Vagina (tissue), 2 donors: Measurements from ENCODE around the gene RORC. TPM values are rescaled to one million over a fixed set of nuclear protein-coding genes. Genes with fewer than 3 reads are reported as not detected.
A peak's percentile ranks its signal among the peaks of the same experiment; 100 is the strongest.

Source experiments
- DNase-seq, 2 donors: peaks; one replicate each; pipeline ENCODE4 v3.0.0-alpha.2; 2017; ENCODE audit errors: extremely low spot score in 2 of 2
- H3K27ac ChIP-seq: fragments of 200-600 bp; sonication (generic); one replicate; pipeline ENCODE4 v1.5.1; 2019
- H3K27me3 ChIP-seq: fragments of 200-600 bp; sonication (generic); one replicate; pipeline ENCODE4 v1.5.1; 2019
- H3K36me3 ChIP-seq, 2 donors: fragments of 200-600 bp; sonication (generic); one replicate each; pipeline ENCODE4 v1.5.1; 2017 to 2019
- H3K4me1 ChIP-seq: fragments of 200-600 bp; sonication (generic); one replicate; pipeline ENCODE4 v1.5.1; 2019
- H3K4me3 ChIP-seq, 2 donors: fragments of 200-600 bp; sonication (generic); 1 replicate in 1 of 2; 2 replicates in 1 of 2; pipeline ENCODE4 v1.5.1; 2016 to 2019
- H3K9me3 ChIP-seq: fragments of 200-600 bp; sonication (generic); one replicate; pipeline ENCODE4 v1.5.1; 2019
- POLR2A ChIP-seq, 2 donors: fragments of 450-650 bp; IDR thresholded peaks; one replicate each; pipeline ENCODE4 v1.6.1; 2017; ENCODE audit warnings: antibody characterized with exemption in 2 of 2, mild to moderate bottlenecking in 2 of 2, moderate library complexity in 2 of 2
- POLR2AphosphoS5 ChIP-seq, 2 donors: sonication (generic); formaldehyde crosslinking; IDR thresholded peaks; one replicate each; pipeline ENCODE4 v1.9.0; 2017; ENCODE audit warnings: antibody characterized with exemption in 2 of 2, mild to moderate bottlenecking in 2 of 2, low read depth in 1 of 2; ENCODE audit not compliant: insufficient read depth in 1 of 2
- intact Hi-C: fragments of 100-400 bp; cut with DNase I; formaldehyde crosslinking; loops from one replicate; pipeline ENCODE4 v1.15.1; 2023
- total RNA-seq: library from RNA; depleted of rRNA; stranded (reverse); fragments of >200 nt; gene quantifications from one replicate; pipeline ENCODE4 v1.2.3, GENCODE V29; 2016
- TF ChIP-seq, protein P1 (sequence below), 3 experiments: fragments of 450-650 bp in 2 of 3; fragments of 200-600 bp in 1 of 3; sonication (generic) in 1 of 3; IDR thresholded peaks; one replicate each; pipeline ENCODE4 v1.5.1; 2017 to 2019; ENCODE audit warnings: antibody characterized with exemption in 3 of 3, mild to moderate bottlenecking in 2 of 3, moderate library complexity in 2 of 3

RORC gene
- total RNA-seq, 1 donor from 2014 or later, result 8.1 TPM

DNA sequence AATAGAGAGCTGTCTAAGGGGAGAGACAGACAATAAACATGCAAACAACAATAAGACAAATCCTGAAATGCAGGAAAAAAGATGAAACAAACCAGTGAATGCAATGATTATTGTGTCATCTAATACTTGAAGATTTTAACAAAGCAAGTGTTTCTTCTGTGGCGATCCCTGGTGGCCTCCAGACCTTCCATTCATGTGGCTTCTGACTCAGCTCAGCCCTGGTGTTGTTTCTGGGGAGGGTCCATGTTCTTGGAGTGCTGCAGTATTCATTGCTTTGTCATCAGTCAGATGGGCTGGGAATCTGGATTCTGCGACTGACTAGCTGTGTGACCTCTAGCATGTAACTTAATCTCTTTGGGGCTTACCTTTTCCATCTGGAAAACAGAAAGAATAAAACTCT is 9.5 kb upstream of the RORC start:
- intact Hi-C loops, result no loop called here
- Histone ChIP-seq H3K36me3 (no peaks in the 10 kb centered on the region), H3K27me3 (no peaks in the 10 kb centered on the region), H3K4me3 (no peak overlapping the region), H3K27ac (no peak overlapping the region), H3K4me1 (peaks cover 26% of the 10 kb centered on the region), H3K9me3 (no peaks in the 10 kb centered on the region)
- TF ChIP-seq, protein P1, sequence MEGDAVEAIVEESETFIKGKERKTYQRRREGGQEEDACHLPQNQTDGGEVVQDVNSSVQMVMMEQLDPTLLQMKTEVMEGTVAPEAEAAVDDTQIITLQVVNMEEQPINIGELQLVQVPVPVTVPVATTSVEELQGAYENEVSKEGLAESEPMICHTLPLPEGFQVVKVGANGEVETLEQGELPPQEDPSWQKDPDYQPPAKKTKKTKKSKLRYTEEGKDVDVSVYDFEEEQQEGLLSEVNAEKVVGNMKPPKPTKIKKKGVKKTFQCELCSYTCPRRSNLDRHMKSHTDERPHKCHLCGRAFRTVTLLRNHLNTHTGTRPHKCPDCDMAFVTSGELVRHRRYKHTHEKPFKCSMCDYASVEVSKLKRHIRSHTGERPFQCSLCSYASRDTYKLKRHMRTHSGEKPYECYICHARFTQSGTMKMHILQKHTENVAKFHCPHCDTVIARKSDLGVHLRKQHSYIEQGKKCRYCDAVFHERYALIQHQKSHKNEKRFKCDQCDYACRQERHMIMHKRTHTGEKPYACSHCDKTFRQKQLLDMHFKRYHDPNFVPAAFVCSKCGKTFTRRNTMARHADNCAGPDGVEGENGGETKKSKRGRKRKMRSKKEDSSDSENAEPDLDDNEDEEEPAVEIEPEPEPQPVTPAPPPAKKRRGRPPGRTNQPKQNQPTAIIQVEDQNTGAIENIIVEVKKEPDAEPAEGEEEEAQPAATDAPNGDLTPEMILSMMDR (IDR thresholded peaks at IDR 0.05), result no peak
- TF ChIP-seq POLR2A (IDR thresholded peaks at IDR 0.05) (no peak), POLR2AphosphoS5 (IDR thresholded peaks at IDR 0.05; ENCODE audit: insufficient read depth in 1 of 2, low read depth in 1 of 2) (no peak)
- DNase-seq, result no peak

DNA sequence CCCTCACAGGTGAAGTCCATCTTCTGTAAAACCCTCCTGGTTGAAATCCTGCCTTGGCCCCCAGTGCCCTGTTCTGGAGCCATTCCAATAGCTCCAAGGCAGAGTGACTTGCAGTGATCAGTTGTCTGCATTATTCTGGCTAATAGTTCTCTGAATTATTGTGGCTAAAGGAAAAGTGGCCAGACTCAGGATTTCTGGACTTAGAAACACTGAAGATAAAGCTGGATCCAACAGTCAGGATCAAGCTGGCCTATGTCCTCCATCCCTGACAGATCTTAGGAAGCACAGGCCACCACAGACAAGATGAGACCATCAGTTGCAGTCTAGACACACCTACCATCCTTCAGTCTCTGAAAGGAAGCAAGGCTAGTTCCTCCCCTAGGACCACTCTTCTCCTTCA is 8.8 kb upstream of the RORC start:
- H3K36me3 ChIP-seq, result no peaks in the 10 kb centered on the region
- peak overlapping the region; percentile 39 for H3K27ac ChIP-seq
- H3K27me3 ChIP-seq, result no peaks in the 10 kb centered on the region
- peak overlapping the region; percentile 34 to 44 for H3K4me3 ChIP-seq
- TF ChIP-seq POLR2A (IDR thresholded peaks at IDR 0.05) (no peak), POLR2AphosphoS5 (IDR thresholded peaks at IDR 0.05; ENCODE audit: insufficient read depth in 1 of 2, low read depth in 1 of 2) (no peak)
- TF ChIP-seq, protein P1 (IDR thresholded peaks at IDR 0.05), result no peak
- peaks cover 26% of the 10 kb centered on the region for H3K4me1 ChIP-seq
- DNase-seq, result no peak
- no peaks in the 10 kb centered on the region for H3K9me3 ChIP-seq
- intact Hi-C loops, result no loop called here

DNA sequence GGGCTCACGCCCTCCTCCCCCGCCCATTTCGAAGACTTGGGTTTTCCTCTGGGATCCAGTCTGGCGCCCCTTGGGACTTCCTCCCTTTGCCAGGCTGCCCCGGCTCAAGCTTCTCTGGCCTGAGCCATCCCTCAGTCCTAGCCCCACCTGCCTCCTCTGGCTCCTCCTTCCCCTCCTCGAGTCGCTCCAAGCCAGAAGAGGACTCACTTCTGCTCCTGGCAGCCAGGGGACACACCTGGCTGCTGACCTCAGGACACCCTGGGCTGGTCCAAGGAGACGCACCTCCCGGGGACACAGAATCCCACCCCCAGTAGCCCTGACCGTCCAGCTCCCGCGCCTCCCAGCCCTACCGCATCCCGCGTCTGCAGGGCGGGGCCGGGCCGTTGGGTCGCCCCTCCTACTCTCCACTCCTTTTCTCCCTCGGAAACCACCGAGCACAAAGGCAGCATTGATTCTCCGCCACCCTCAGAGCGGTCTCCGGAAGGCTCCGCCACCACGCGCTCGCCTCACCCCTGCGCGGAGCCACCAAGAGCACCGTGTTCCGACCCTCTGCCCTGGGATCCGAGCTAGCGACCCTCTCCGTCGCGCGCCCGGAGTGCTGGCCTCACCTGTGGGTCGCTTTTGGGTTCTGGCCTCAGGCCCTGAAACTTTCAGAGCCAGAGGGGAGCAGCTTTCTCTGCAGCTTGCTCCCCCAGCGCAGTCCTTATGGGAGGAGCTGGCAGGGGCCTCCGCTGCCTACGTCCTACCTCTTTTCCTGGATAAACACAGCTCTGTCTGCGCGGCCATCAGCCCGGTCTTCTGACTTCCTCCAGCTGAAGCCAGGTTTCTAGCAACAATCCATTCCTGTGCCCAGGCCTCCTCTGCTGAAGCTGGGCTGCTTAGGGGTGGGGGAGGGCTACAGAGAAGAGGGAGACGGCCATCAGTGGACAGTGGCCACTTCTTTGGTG is 8.1 kb upstream of the RORC start, which contains the start of gene C2CD4D:
C2CD4D (minus strand) TSS at position 364 of the 947 bp plus-strand sequence. CDS start 831 bp downstream, outside the sequence.
- Histone ChIP-seq H3K27ac (peak within 1 kb of the TSS; percentile 39), H3K4me1 (peaks cover 26% of the 10 kb centered on the region), H3K9me3 (no peaks in the 10 kb centered on the region), H3K4me3 (peak within 1 kb of the TSS; percentile 34 to 51), H3K27me3 (no peaks in the 10 kb centered on the region), H3K36me3 (no peaks in the 10 kb centered on the region)
- intact Hi-C loops, result no loop called here
- no peak for DNase-seq
- TF ChIP-seq, protein P1 (IDR thresholded peaks at IDR 0.05), result no peak
- TF ChIP-seq POLR2A (IDR thresholded peaks at IDR 0.05) (no peak), POLR2AphosphoS5 (IDR thresholded peaks at IDR 0.05; ENCODE audit: insufficient read depth in 1 of 2, low read depth in 1 of 2) (peak in 1 of 2 donors; percentile 65)

- TF ChIP-seq POLR2A (IDR thresholded peaks at IDR 0.05) (no peak), POLR2AphosphoS5 (IDR thresholded peaks at IDR 0.05; ENCODE audit: insufficient read depth in 1 of 2, low read depth in 1 of 2) (no peak)
- TF ChIP-seq, protein P1 (IDR thresholded peaks at IDR 0.05), result no peak
- H3K27ac ChIP-seq, result peak overlapping the region; percentile 39
- intact Hi-C loops, result no loop called here
- DNase-seq, result no peak
- H3K4me3 ChIP-seq, result peak overlapping the region; percentile 34 to 51
- no peaks in the 10 kb centered on the region for H3K27me3 ChIP-seq
- H3K9me3 ChIP-seq, result no peaks in the 10 kb centered on the region
- no peaks in the 10 kb centered on the region for H3K36me3 ChIP-seq
- peaks cover 26% of the 10 kb centered on the region for H3K4me1 ChIP-seq
These were observed 7.4 kb upstream of the RORC start for GRCh38 chr1:151839082-151839412.
